Astrocyte (in vitro differentiated cells and primary cell): ENCODE data around the gene SMC3.

Experiments
- EZH2 ChIP-seq: IDR thresholded peaks from 2 replicates; pipeline ENCODE4 v1.6.1; 2012; ENCODE audit warnings: mild to moderate bottlenecking, low read length, inconsistent platforms; ENCODE audit not compliant: insufficient read depth
- TF ChIP-seq, protein P1 (sequence below): IDR thresholded peaks from 2 replicates; pipeline ENCODE4 v1.5.1; 2011; ENCODE audit warnings: low read depth, mild to moderate bottlenecking, inconsistent platforms, low read length, moderate library complexity; ENCODE audit not compliant: insufficient read depth

DNA sequence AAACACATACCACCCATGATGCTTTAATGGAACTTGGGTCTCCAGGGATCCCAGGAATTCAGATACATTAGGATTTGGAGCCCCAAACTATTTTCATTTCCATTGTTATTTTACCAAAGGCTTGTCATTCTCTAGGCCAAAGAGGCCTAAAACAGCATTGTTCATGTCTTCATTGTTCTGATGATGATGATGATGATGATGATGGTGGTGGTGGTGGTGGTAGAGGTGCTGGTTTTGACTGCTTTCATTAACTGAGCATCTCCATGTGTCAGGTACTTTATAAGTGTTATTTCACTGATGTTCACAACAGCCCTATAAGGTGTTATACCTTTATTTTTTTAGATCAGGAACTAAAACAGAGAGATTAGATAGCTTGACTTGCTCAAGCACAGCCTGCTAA lies 64.4 kb downstream of the SMC3 start:
- TF ChIP-seq, protein P1, sequence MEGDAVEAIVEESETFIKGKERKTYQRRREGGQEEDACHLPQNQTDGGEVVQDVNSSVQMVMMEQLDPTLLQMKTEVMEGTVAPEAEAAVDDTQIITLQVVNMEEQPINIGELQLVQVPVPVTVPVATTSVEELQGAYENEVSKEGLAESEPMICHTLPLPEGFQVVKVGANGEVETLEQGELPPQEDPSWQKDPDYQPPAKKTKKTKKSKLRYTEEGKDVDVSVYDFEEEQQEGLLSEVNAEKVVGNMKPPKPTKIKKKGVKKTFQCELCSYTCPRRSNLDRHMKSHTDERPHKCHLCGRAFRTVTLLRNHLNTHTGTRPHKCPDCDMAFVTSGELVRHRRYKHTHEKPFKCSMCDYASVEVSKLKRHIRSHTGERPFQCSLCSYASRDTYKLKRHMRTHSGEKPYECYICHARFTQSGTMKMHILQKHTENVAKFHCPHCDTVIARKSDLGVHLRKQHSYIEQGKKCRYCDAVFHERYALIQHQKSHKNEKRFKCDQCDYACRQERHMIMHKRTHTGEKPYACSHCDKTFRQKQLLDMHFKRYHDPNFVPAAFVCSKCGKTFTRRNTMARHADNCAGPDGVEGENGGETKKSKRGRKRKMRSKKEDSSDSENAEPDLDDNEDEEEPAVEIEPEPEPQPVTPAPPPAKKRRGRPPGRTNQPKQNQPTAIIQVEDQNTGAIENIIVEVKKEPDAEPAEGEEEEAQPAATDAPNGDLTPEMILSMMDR = no peak
- TF ChIP-seq EZH2 = no peak
